Measurements from ENCODE around the gene SPATA45. TPM values are rescaled to one million over a fixed set of nuclear protein-coding genes. Genes with fewer than 3 reads are reported as not detected.

The SPATA45 gene
- polyA plus RNA-seq, 1 of the 3 experiments (the other 2 are of a cell fraction) = not detected

- TF ChIP-seq, protein P1, sequence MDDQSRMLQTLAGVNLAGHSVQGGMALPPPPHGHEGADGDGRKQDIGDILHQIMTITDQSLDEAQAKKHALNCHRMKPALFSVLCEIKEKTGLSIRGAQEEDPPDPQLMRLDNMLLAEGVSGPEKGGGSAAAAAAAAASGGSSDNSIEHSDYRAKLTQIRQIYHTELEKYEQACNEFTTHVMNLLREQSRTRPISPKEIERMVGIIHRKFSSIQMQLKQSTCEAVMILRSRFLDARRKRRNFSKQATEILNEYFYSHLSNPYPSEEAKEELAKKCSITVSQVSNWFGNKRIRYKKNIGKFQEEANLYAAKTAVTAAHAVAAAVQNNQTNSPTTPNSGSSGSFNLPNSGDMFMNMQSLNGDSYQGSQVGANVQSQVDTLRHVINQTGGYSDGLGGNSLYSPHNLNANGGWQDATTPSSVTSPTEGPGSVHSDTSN (IDR thresholded peaks at IDR 0.05) = peak; percentile 0; the same call in 1 of the 2 replicates
- TF ChIP-seq, protein P2, sequence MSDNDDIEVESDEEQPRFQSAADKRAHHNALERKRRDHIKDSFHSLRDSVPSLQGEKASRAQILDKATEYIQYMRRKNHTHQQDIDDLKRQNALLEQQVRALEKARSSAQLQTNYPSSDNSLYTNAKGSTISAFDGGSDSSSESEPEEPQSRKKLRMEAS (IDR thresholded peaks at IDR 0.05; ENCODE audit: low read depth) = peak; percentile 65; the same call in 1 of the 2 replicates
- TF ChIP-seq JUND (IDR thresholded peaks at IDR 0.05) = no peak
- peaks cover 4 to 12% of the 10 kb centered on the region in 2 experiments for H3K36me3 ChIP-seq (replicated peaks in 1 of 2; ENCODE audit: control insufficient read depth in 1 of 2, insufficient read depth in 2 of 2, low read length in 1 of 2)
- H3K4me1 ChIP-seq (ENCODE audit: control insufficient read depth in 1 of 2, insufficient read depth in 2 of 2, low read depth in 1 of 2, low read length in 1 of 2) = peaks cover 0 to 18% of the 10 kb centered on the region in 2 experiments; a peak in 2 of 4 replicates
- H2AFZ ChIP-seq (ENCODE audit: low read depth) = peak overlapping the region; percentile 70
- peak overlapping the region; percentile 95 for H3K4me2 ChIP-seq
- H4K20me1 ChIP-seq (ENCODE audit: insufficient read depth) = no peaks in the 10 kb centered on the region
- POLR2A ChIA-PET = interaction anchor here (1.0 kb wide), 3 partner anchors 67 to 300 kb away, joined by 3 to 6 read pairs (median 3); partner anchors contain the start of genes NSL1 and TATDN3
- no peaks in the 10 kb centered on the region for H3K9me2 ChIP-seq
- DNase-seq = no peak
- CTCF ChIA-PET = interaction anchor here (0.6 to 2.4 kb wide), 7 partner anchors 11 to 403 kb away, joined by 3 to 7 read pairs (median 3); partner anchors contain the start of genes NSL1 and SPATA45
- H3K9ac ChIP-seq = peak overlapping the region; percentile 72
- H3K4me3 ChIP-seq (ENCODE audit: low read depth in 2 of 2, low read length in 1 of 2) = peak overlapping the region; percentile 78 to 80
- peaks cover 8% of the 10 kb centered on the region for H3F3A ChIP-seq (replicated peaks; ENCODE audit: insufficient read depth)
- 7% methylated on average over 14 of the region's 54 CpGs for WGBS (ENCODE audit: low lambda C conversion rate)
- no peaks in the 10 kb centered on the region for H3K27me3 ChIP-seq (ENCODE audit: insufficient read depth)
- H3K9me3 ChIP-seq = no peaks in the 10 kb centered on the region
- H3K27ac ChIP-seq (ENCODE audit: low read depth in 2 of 2, low read length in 1 of 2) = peak overlapping the region; percentile 75 to 81; a peak in 3 of 4 replicates
- H3K79me2 ChIP-seq (ENCODE audit: insufficient read depth) = peaks cover 60% of the 10 kb centered on the region
These were observed 11.2 kb upstream of the SPATA45 start for GRCh38 chr1:212858461-212859265.

DNA sequence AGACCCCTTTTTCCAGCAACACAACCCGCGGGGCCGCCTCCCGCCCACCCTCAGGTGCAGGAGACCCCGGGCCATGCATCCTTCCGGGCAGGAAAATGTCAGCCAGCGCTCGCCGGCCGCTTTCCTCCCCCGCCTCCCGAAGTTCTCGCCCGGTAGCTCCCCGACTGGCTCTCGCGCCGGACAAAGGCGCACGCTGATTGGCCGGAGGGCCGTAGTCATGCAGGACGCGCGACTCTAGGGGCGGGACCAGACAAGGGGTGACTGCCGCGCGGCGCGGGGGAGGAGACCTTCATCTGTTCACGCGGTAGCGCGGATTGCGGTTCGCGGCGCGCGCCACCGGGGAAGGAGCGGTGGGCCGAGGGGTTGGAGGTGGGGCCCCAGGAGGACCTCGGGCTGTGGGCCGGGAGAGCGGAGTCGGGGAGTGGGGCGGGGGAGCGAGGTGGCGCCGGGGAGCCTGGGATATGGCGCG, 10.6 kb upstream of the SPATA45 start, which contains the start of gene FLVCR1:
Gene FLVCR1 (plus strand): TSS at position 284 of the 469 bp plus-strand sequence. CDS start 178 bp downstream, at position 462.
- H3K79me2 ChIP-seq (ENCODE audit: insufficient read depth) = peaks cover 54% of the 10 kb centered on the region
- CTCF ChIA-PET = interaction anchor here (0.6 to 2.4 kb wide), 8 partner anchors 10 to 402 kb away, joined by 3 to 7 read pairs (median 3); partner anchors contain the start of genes NSL1 and SPATA45
- H3K4me1 ChIP-seq (ENCODE audit: control insufficient read depth in 1 of 2, insufficient read depth in 2 of 2, low read depth in 1 of 2, low read length in 1 of 2) = peaks cover 0 to 18% of the 10 kb centered on the region in 2 experiments; a peak in 2 of 4 replicates
- peak within 1 kb of the TSS; percentile 95 for H3K4me2 ChIP-seq
- no peaks in the 10 kb centered on the region for H3K9me2 ChIP-seq
- H3K36me3 ChIP-seq (replicated peaks in 1 of 2; ENCODE audit: control insufficient read depth in 1 of 2, insufficient read depth in 2 of 2, low read length in 1 of 2) = peaks cover 4 to 8% of the 10 kb centered on the region in 2 experiments
- DNase-seq = peak; percentile 97
- no peaks in the 10 kb centered on the region for H3K9me3 ChIP-seq
- H3K4me3 ChIP-seq (ENCODE audit: low read depth in 2 of 2, low read length in 1 of 2) = peak within 1 kb of the TSS; percentile 78 to 80
- H3K9ac ChIP-seq = peak within 1 kb of the TSS; percentile 72
- peak within 1 kb of the TSS; percentile 97 for H2AFZ ChIP-seq (ENCODE audit: low read depth)
- peak within 1 kb of the TSS; percentile 75 to 88 for H3K27ac ChIP-seq (ENCODE audit: low read depth in 2 of 2, low read length in 1 of 2)
- peaks cover 8% of the 10 kb centered on the region for H3F3A ChIP-seq (replicated peaks; ENCODE audit: insufficient read depth)
- no peaks in the 10 kb centered on the region for H4K20me1 ChIP-seq (ENCODE audit: insufficient read depth)
- H3K27me3 ChIP-seq (ENCODE audit: insufficient read depth) = no peaks in the 10 kb centered on the region
- WGBS (ENCODE audit: low lambda C conversion rate) = 1% methylated on average over 19 of the region's 54 CpGs
- POLR2A ChIA-PET = interaction anchor here (1.0 to 1.1 kb wide), 6 partner anchors 16 to 299 kb away, joined by 3 to 6 read pairs (median 3); partner anchors contain the start of genes ATF3, NSL1 and TATDN3
- TF ChIP-seq ELF1 (IDR thresholded peaks at IDR 0.05) = no peak
- TF ChIP-seq REST (IDR thresholded peaks at IDR 0.05; ENCODE audit: low read depth, low read length) = no peak
- TF ChIP-seq GATA2 (CRISPR knock-in tag; IDR thresholded peaks at IDR 0.05) = no peak
- TF ChIP-seq, protein P3, sequence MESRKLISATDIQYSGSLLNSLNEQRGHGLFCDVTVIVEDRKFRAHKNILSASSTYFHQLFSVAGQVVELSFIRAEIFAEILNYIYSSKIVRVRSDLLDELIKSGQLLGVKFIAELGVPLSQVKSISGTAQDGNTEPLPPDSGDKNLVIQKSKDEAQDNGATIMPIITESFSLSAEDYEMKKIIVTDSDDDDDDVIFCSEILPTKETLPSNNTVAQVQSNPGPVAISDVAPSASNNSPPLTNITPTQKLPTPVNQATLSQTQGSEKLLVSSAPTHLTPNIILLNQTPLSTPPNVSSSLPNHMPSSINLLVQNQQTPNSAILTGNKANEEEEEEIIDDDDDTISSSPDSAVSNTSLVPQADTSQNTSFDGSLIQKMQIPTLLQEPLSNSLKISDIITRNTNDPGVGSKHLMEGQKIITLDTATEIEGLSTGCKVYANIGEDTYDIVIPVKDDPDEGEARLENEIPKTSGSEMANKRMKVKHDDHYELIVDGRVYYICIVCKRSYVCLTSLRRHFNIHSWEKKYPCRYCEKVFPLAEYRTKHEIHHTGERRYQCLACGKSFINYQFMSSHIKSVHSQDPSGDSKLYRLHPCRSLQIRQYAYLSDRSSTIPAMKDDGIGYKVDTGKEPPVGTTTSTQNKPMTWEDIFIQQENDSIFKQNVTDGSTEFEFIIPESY (IDR thresholded peaks at IDR 0.05; ENCODE audit: borderline replicate concordance, low read depth) = peak; percentile 82; the same call in 1 of the 2 replicates
- TF ChIP-seq, protein P4, sequence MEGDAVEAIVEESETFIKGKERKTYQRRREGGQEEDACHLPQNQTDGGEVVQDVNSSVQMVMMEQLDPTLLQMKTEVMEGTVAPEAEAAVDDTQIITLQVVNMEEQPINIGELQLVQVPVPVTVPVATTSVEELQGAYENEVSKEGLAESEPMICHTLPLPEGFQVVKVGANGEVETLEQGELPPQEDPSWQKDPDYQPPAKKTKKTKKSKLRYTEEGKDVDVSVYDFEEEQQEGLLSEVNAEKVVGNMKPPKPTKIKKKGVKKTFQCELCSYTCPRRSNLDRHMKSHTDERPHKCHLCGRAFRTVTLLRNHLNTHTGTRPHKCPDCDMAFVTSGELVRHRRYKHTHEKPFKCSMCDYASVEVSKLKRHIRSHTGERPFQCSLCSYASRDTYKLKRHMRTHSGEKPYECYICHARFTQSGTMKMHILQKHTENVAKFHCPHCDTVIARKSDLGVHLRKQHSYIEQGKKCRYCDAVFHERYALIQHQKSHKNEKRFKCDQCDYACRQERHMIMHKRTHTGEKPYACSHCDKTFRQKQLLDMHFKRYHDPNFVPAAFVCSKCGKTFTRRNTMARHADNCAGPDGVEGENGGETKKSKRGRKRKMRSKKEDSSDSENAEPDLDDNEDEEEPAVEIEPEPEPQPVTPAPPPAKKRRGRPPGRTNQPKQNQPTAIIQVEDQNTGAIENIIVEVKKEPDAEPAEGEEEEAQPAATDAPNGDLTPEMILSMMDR (IDR thresholded peaks at IDR 0.05) = no peak
- TF ChIP-seq FOSL2 (IDR thresholded peaks at IDR 0.05; ENCODE audit: borderline replicate concordance, low read depth) = no peak
- no peak for TF ChIP-seq MEF2A (IDR thresholded peaks at IDR 0.05; ENCODE audit: borderline replicate concordance, low read depth)
- TF ChIP-seq TCF12 (IDR thresholded peaks at IDR 0.05) = 0 out of 2 replicates have a peak, but pooled peaks have one; percentile 3
- peak; percentile 71; the same call in 1 of the 2 replicates for TF ChIP-seq RFX5 (IDR thresholded peaks at IDR 0.05; ENCODE audit: low read length)
- TF ChIP-seq JUND (IDR thresholded peaks at IDR 0.05) = no peak
- TF ChIP-seq POLR2AphosphoS5 (IDR thresholded peaks at IDR 0.05; ENCODE audit: low read depth, low read length) = peak; percentile 54; the same call in 1 of the 2 replicates
- TF ChIP-seq, protein P2 (IDR thresholded peaks at IDR 0.05; ENCODE audit: low read depth) = peak; percentile 37; the same call in 1 of the 2 replicates
- peak; percentile 74; the same call in 1 of the 2 replicates for TF ChIP-seq MXI1 (IDR thresholded peaks at IDR 0.05; ENCODE audit: low read depth, low read length)
- no peak for TF ChIP-seq NFIC (IDR thresholded peaks at IDR 0.05; ENCODE audit: borderline replicate concordance)
